Naive thymus-derived CD8-positive, alpha-beta T cell (primary cell): ENCODE results near the gene TIMM23. TPM values are rescaled to one million over a fixed set of nuclear protein-coding genes. Genes with fewer than 3 reads are reported as not detected.
"Not testable (repeated sequence)": the region's sequence is repeated elsewhere in the genome, so short reads cannot be mapped to it uniquely, and the experiment has no call there.

ENCODE experiments used
- ATAC-seq, 2 donors: fragments of 150-1000 bp; cut with Tn5 transposase in 1 of 2; sonication (Bioruptor Pico), chemical (Tn5 transposase) in 1 of 2; 1 replicate in 1 of 2; 2 replicates in 1 of 2; pipeline ENCODE4 v1.10.0; 2021; ENCODE audit warnings: mild to moderate bottlenecking in 2 of 2, moderate library complexity in 2 of 2
- POLR2A ChIA-PET: fragments of 350-600 bp; sonication (Branson Sonifier 250); formaldehyde crosslinking; loops from one replicate; lab custom pipeline; 2021; ENCODE audit warnings: antibody characterized with exemption; lab: Charles Lee
- DNase-seq, 10 donors: peaks; one replicate each; pipeline versions ENCODE4 v3.0.0 to v3.0.0-alpha.2; 2020 to 2022
- H3K27ac Mint-ChIP-seq, 10 donors: one replicate each; pipeline ENCODE4 v1.8.0; 2020 to 2022; ENCODE audit warnings: mild to moderate bottlenecking in 10 of 10, mixed read lengths in 10 of 10, moderate library complexity in 4 of 10, inconsistent platforms in 1 of 10
- H3K27me3 Mint-ChIP-seq, 5 donors: one replicate each; pipeline ENCODE4 v1.8.0; 2021 to 2022; ENCODE audit warnings: mixed read lengths in 5 of 5
- H3K36me3 Mint-ChIP-seq, 3 donors: one replicate each; pipeline ENCODE4 v1.8.0; 2020 to 2022; ENCODE audit warnings: mixed read lengths in 3 of 3, mild to moderate bottlenecking in 2 of 3, inconsistent platforms in 1 of 3
- H3K4me1 Mint-ChIP-seq, 4 donors: one replicate each; pipeline ENCODE4 v1.8.0; 2021 to 2022; ENCODE audit warnings: mixed read lengths in 4 of 4
- H3K4me3 Mint-ChIP-seq, 10 donors: one replicate each; pipeline ENCODE4 v1.8.0; 2020 to 2022; ENCODE audit warnings: mild to moderate bottlenecking in 10 of 10, mixed read lengths in 10 of 10, moderate library complexity in 6 of 10, inconsistent platforms in 1 of 10
- H3K9me3 Mint-ChIP-seq, 9 donors: one replicate each; pipeline ENCODE4 v1.8.0; 2020 to 2022; ENCODE audit warnings: mixed read lengths in 9 of 9, mild to moderate bottlenecking in 3 of 9, inconsistent platforms in 1 of 9, moderate library complexity in 1 of 9
- polyA plus RNA-seq, 3 donors: library from polyadenylated mRNA; unstranded; fragments of 300-500 nt; fragmentation: Illumina TruSeq; gene quantifications; one replicate each; pipeline ENCODE4 v1.2.3, GENCODE V29; 2021
- total RNA-seq, 8 experiments: library from RNA in 2 of 8; stranded (reverse) in 2 of 8; gene quantifications; one replicate each; pipeline ENCODE4 v1.2.3 and lab custom pipeline; 2021 to 2026

Gene TIMM23
- total and polyA plus RNA-seq, 5 experiments from 2014 or later, result 25.1 to 53.6 (median 42.7) TPM

GRCh38 chr10:45999955-46000354 is 27.7 kb downstream of the TIMM23 start:
- DNase-seq, H3K27me3 Mint-ChIP-seq, POLR2A ChIA-PET, H3K4me1 Mint-ChIP-seq, H3K4me3 Mint-ChIP-seq, H3K9me3 Mint-ChIP-seq, ATAC-seq: not testable (repeated sequence)
- Mint-ChIP-seq H3K36me3 (peaks cover 7 to 72% (median 35%) of the 10 kb centered on the region in 3 donors), H3K27ac (peak overlapping the region in 1 of 10 donors; percentile 38)

- H3K4me3 Mint-ChIP-seq, result no peak overlapping the region
- ATAC-seq, result no peak
- POLR2A ChIA-PET, result no interaction called here
- no peaks in the 10 kb centered on the region for H3K27me3 Mint-ChIP-seq
- peaks cover 7 to 75% (median 35%) of the 10 kb centered on the region in 3 donors for H3K36me3 Mint-ChIP-seq
- peak overlapping the region in 2 of 10 donors; percentile 19 to 56 for H3K27ac Mint-ChIP-seq
- H3K4me1 Mint-ChIP-seq, result peaks cover 0 to 3% (median under 1%) of the 10 kb centered on the region in 4 donors
- DNase-seq, result no peak
- H3K9me3 Mint-ChIP-seq, result peaks cover 0 to 9% (median 0%) of the 10 kb centered on the region in 9 donors
Measured at GRCh38 chr10:46000538-46000937, 28.2 kb downstream of the TIMM23 start.

GRCh38 chr10:46001187-46001756 is 29.0 kb downstream of the TIMM23 start:
- POLR2A ChIA-PET, result no interaction called here
- ATAC-seq, result no peak
- Mint-ChIP-seq H3K9me3 (peaks cover 0 to 9% (median 0%) of the 10 kb centered on the region in 9 donors), H3K27me3 (no peaks in the 10 kb centered on the region), H3K4me1 (peaks cover 0 to 3% (median under 1%) of the 10 kb centered on the region in 4 donors), H3K27ac (peak overlapping the region in 3 of 10 donors; percentile 6 to 19 (median 10)), H3K36me3 (peaks cover 7 to 83% (median 37%) of the 10 kb centered on the region in 3 donors), H3K4me3 (no peak overlapping the region)
- no peak for DNase-seq

GRCh38 chr10:46002189-46002687 is 29.9 kb downstream of the TIMM23 start:
- H3K36me3 Mint-ChIP-seq, result peaks cover 7 to 87% (median 42%) of the 10 kb centered on the region in 3 donors
- H3K27ac Mint-ChIP-seq, result peak overlapping the region in 3 of 10 donors; percentile 20 to 47 (median 28)
- ATAC-seq, H3K4me1 Mint-ChIP-seq, H3K27me3 Mint-ChIP-seq, DNase-seq, H3K4me3 Mint-ChIP-seq, POLR2A ChIA-PET, H3K9me3 Mint-ChIP-seq: not testable (repeated sequence)

- Mint-ChIP-seq H3K4me1 (peaks cover 0 to under 1% (median 0%) of the 10 kb centered on the region in 4 donors), H3K9me3 (peaks cover 0 to 9% (median 0%) of the 10 kb centered on the region in 9 donors), H3K27ac (peak overlapping the region in 5 of 10 donors; percentile 16 to 73 (median 51)), H3K36me3 (peaks cover 8 to 88% (median 41%) of the 10 kb centered on the region in 3 donors), H3K27me3 (no peaks in the 10 kb centered on the region), H3K4me3 (no peak overlapping the region)
- POLR2A ChIA-PET, result interaction anchor here (1.3 kb wide), 1 partner anchor 103 kb away, joined by 3 read pairs; no protein-coding TSS in a partner anchor
- ATAC-seq, result no peak
- no peak for DNase-seq
Measured at GRCh38 chr10:46002916-46003693, 30.8 kb downstream of the TIMM23 start.

- peak overlapping the region in 2 of 10 donors; percentile 20 to 49 for H3K27ac Mint-ChIP-seq
- POLR2A ChIA-PET, result no interaction called here
- DNase-seq (no peak), ATAC-seq (no peak)
- H3K9me3 Mint-ChIP-seq, result no peaks in the 10 kb centered on the region
- H3K4me1 Mint-ChIP-seq, result peaks cover 0 to 2% (median 0%) of the 10 kb centered on the region in 4 donors
- H3K4me3 Mint-ChIP-seq, result no peak overlapping the region
- H3K27me3 Mint-ChIP-seq, result no peaks in the 10 kb centered on the region
- H3K36me3 Mint-ChIP-seq, result peaks cover 6 to 88% (median 30%) of the 10 kb centered on the region in 3 donors
Measured at GRCh38 chr10:46004963-46005362, 32.7 kb downstream of the TIMM23 start.

GRCh38 chr10:46005383-46005782 is 33.1 kb downstream of the TIMM23 start:
- Mint-ChIP-seq H3K9me3 (no peaks in the 10 kb centered on the region), H3K27ac (peak overlapping the region in 3 of 10 donors; percentile 20 to 73 (median 49)), H3K27me3 (no peaks in the 10 kb centered on the region), H3K4me1 (peaks cover 0 to 2% (median under 1%) of the 10 kb centered on the region in 4 donors), H3K36me3 (peaks cover 6 to 88% (median 26%) of the 10 kb centered on the region in 3 donors), H3K4me3 (no peak overlapping the region)
- DNase-seq (no peak), ATAC-seq (no peak)
- POLR2A ChIA-PET, result no interaction called here

GRCh38 chr10:46006219-46006618 is 33.9 kb downstream of the TIMM23 start:
- H3K36me3 Mint-ChIP-seq, result peaks cover 6 to 90% (median 26%) of the 10 kb centered on the region in 3 donors
- DNase-seq, result no peak
- no peaks in the 10 kb centered on the region for H3K9me3 Mint-ChIP-seq
- POLR2A ChIA-PET, result no interaction called here
- H3K27ac Mint-ChIP-seq, result peak overlapping the region in 4 of 10 donors; percentile 13 to 50 (median 30)
- no peak for ATAC-seq
- peaks cover 0 to 5% (median 2%) of the 10 kb centered on the region in 4 donors for H3K4me1 Mint-ChIP-seq
- H3K27me3 Mint-ChIP-seq, result no peaks in the 10 kb centered on the region
- H3K4me3 Mint-ChIP-seq, result no peak overlapping the region

- Mint-ChIP-seq H3K36me3 (peaks cover 6 to 90% (median 12%) of the 10 kb centered on the region in 3 donors), H3K27me3 (no peaks in the 10 kb centered on the region), H3K4me3 (no peak overlapping the region), H3K27ac (peak overlapping the region in 2 of 10 donors; percentile 30 to 41), H3K9me3 (no peaks in the 10 kb centered on the region), H3K4me1 (peaks cover 5 to 20% (median 12%) of the 10 kb centered on the region in 4 donors)
- POLR2A ChIA-PET, result no interaction called here
- DNase-seq (no peak), ATAC-seq (no peak)
Measured at GRCh38 chr10:46012746-46013145, 40.5 kb downstream of the TIMM23 start.

GRCh38 chr10:46014206-46014605 is 41.9 kb downstream of the TIMM23 start:
- Mint-ChIP-seq H3K4me1 (peaks cover 9 to 35% (median 26%) of the 10 kb centered on the region in 4 donors), H3K4me3 (no peak overlapping the region), H3K9me3 (no peaks in the 10 kb centered on the region), H3K36me3 (peaks cover 0 to 85% (median 5%) of the 10 kb centered on the region in 3 donors), H3K27ac (peak overlapping the region in 7 of 10 donors; percentile 28 to 71 (median 41)), H3K27me3 (no peaks in the 10 kb centered on the region)
- ATAC-seq (no peak), DNase-seq (no peak)
- POLR2A ChIA-PET, result no interaction called here

- Mint-ChIP-seq H3K36me3 (peaks cover 0 to 78% (median 5%) of the 10 kb centered on the region in 3 donors), H3K9me3 (no peaks in the 10 kb centered on the region), H3K27me3 (no peaks in the 10 kb centered on the region), H3K27ac (peak overlapping the region in 9 of 10 donors; percentile 28 to 82 (median 41)), H3K4me3 (no peak overlapping the region), H3K4me1 (peaks cover 15 to 41% (median 32%) of the 10 kb centered on the region in 4 donors)
- ATAC-seq (no peak), DNase-seq (no peak)
- POLR2A ChIA-PET, result no interaction called here
Measured at GRCh38 chr10:46014683-46015405, 42.6 kb downstream of the TIMM23 start.

GRCh38 chr10:46016190-46016589 is 43.9 kb downstream of the TIMM23 start:
- POLR2A ChIA-PET, result no interaction called here
- Mint-ChIP-seq H3K36me3 (peaks cover 0 to 69% (median 5%) of the 10 kb centered on the region in 3 donors), H3K4me1 (peaks cover 19 to 50% (median 44%) of the 10 kb centered on the region in 4 donors), H3K9me3 (no peaks in the 10 kb centered on the region), H3K27ac (peak overlapping the region in 4 of 10 donors; percentile 31 to 82 (median 64)), H3K4me3 (no peak overlapping the region), H3K27me3 (no peaks in the 10 kb centered on the region)
- ATAC-seq, result no peak
- no peak for DNase-seq
